Heart left ventricle (tissue), 16 donors: Measurements from ENCODE around the gene CDK6. TPM values are rescaled to one million over a fixed set of nuclear protein-coding genes. Genes with fewer than 3 reads are reported as not detected.

Experiments
- ATAC-seq, 4 donors: fragments of 200-7000 bp; cut with Tn5 transposase; one replicate each; pipeline ENCODE4 v1.9.1; 2020 to 2022; ENCODE audit warnings: moderate library complexity in 4 of 4, mild to moderate bottlenecking in 3 of 4, moderate number of reproducible peaks in 1 of 4
- DNase-seq, 5 donors: peaks; one replicate each; pipeline ENCODE4 v3.0.0-alpha.2; 2020
- H3K27ac ChIP-seq, 12 donors: fragments of 200-600 bp; sonication (generic) in 4 of 12; one replicate each; pipeline versions ENCODE4 v1.5.0 to v1.8.0; 2016 to 2022; ENCODE audit warnings: mild to moderate bottlenecking in 2 of 12
- H3K27me3 ChIP-seq, 9 donors: fragments of 200-600 bp; sonication (generic) in 2 of 9; one replicate each; pipeline versions ENCODE4 v1.5.1 to v1.8.0; 2016 to 2022; ENCODE audit warnings: mild to moderate bottlenecking in 3 of 9
- H3K36me3 ChIP-seq, 9 donors: fragments of 200-600 bp; sonication (generic) in 2 of 9; one replicate each; pipeline versions ENCODE4 v1.5.0 to v1.8.0; 2018 to 2022; ENCODE audit warnings: mild to moderate bottlenecking in 2 of 9
- H3K4me1 ChIP-seq, 12 donors: fragments of 200-600 bp; sonication (generic) in 4 of 12; one replicate each; pipeline versions ENCODE4 v1.5.0 to v1.8.0; 2016 to 2022; ENCODE audit warnings: mild to moderate bottlenecking in 3 of 12
- H3K4me3 ChIP-seq, 12 donors: fragments of 200-600 bp; sonication (generic) in 4 of 12; one replicate each; pipeline versions ENCODE4 v1.5.0 to v1.8.0; 2017 to 2022; ENCODE audit warnings: mild to moderate bottlenecking in 9 of 12, moderate library complexity in 4 of 12
- H3K9me3 ChIP-seq, 12 donors: fragments of 200-600 bp; sonication (generic) in 4 of 12; one replicate each; pipeline versions ENCODE4 v1.5.0 to v1.8.0; 2016 to 2022; ENCODE audit warnings: mild to moderate bottlenecking in 1 of 12
- POLR2A ChIP-seq, 2 donors: fragments of 450-650 bp; IDR thresholded peaks; one replicate each; pipeline ENCODE4 v1.6.1; 2017; ENCODE audit warnings: antibody characterized with exemption in 2 of 2, mild to moderate bottlenecking in 2 of 2, moderate library complexity in 2 of 2
- whole genome bisulfite sequencing, 4 donors: extraction: QIAGEN DNeasy Blood & Tissue Kit in 2 of 4; methylation state at CpG; one replicate each; pipeline versions ENCODE4 v1.1.5 to v1.1.7; 2013 to 2018; 5-methylcytosine and 5-hydroxymethylcytosine counted together
- intact Hi-C, 10 donors: fragments of 100-400 bp; cut with DNase I; formaldehyde crosslinking; loops; one replicate each; pipeline versions ENCODE4 v1.11.1 to v1.14.2; 2022
- polyA plus RNA-seq, 2 donors: library from polyadenylated mRNA; stranded (reverse); fragments of 200-250 nt; gene quantifications; one replicate each; pipeline ENCODE4 v1.2.3, GENCODE V29; 2013
- total RNA-seq, 9 donors: library from RNA; depleted of rRNA in 2 of 9; stranded (reverse); fragments of >200 nt in 2 of 9; fragmentation: NEBNext Ultra II Directional in 3 of 9; extraction: Animal tissue kit (Norgen Biotek cat#: 25700) in 3 of 9; gene quantifications; one replicate each; pipeline versions ENCODE4 v1.1.0 to v1.2.4, GENCODE V29; 2016 to 2023
- TF ChIP-seq, protein P1 (sequence below), 12 donors: fragments of 200-600 bp; sonication (generic) in 4 of 12; IDR thresholded peaks; one replicate each; pipeline versions ENCODE4 v1.5.0 to v1.8.0; 2018 to 2022; ENCODE audit warnings: antibody characterized with exemption in 12 of 12, mild to moderate bottlenecking in 5 of 12
- donor health status: ischemic (EF 13 %, LVEDD 7.1; RV severe dilation, severe dysfunction).
- donor health status: healthy with polysubstance abuse.
- donor health status: DM: no; HTN: yes; CAD: no.
- donor health status: DM: no; HTN: no; CAD: no.
- donor health status: ischemic (EF 25% LVEDD 6.9; RV normal size, moderate dysfunction).
- donor health status: ischemic (EF 25% LVEDD 5.7; RV mildly dilated, moderate dysfunction).
- donor health status: healthy.
- donor health status: DM: yes; HTN: yes; CAD: no.
- donor health status: ischemic (EF 35%, LVEDD 5.7; RV mildly dilated, moderate dysfunction).
- donor health status: nonischemic (EF 11% LVEDD 7.7; RV severe dilation, severe dysfunction).
- donor health status: DM: yes; HTN: yes; CAD: no.
- donor health status: PGD.
- donor health status: ischemic (EF 29% LVEDD 5.4; RV normal size, mild dysfunction).
- donor health status: nonischemic (EF 23%, LVEDD 6.1; RV moderate dilation, normal function).

The CDK6 gene
- total and polyA plus RNA-seq, 11 donors = 2.2 to 40.5 (median 18.7) TPM

DNA sequence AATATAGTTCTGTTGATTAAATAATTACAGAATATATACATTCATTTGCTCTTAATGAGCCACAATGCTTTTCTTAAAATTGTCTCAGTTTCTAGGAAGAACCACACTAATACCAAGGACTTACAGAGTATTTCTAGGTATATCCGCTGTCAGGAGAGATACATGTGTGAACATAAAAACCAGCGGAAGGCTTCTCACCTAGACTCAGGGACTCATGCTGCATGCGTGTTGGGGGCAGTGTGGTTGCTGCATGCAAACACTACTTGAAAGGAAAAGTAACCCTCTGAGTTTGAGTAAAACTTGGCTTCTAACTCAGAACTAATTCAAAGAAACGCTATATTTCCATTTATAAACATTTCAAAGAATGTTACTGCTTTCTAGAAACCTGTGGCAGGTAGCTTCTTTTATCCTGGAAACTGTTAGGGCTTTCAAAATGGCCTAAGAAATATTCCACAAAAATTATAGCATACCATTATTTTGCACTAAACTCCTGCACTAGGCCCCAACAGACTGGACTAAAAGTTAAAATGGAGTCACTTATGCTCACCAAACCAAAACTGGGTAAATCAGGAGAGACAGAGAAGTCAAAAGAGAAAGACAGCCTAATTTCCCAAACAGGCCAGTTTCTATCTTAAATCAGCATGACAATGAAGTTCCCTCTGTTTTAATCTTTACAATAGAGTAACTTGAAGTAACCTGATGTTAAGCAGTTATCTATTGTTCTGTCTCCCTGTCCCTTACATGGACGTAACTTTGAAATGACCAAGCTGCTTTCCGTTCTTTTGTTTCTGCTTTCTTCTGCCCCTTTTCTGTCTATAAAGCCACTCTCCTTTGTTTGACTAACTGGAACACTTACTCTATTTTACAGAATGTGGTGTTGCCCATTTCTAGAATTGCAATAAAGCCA is 151.0 kb downstream of the CDK6 start:
- no peaks in the 10 kb centered on the region for H3K9me3 ChIP-seq
- intact Hi-C loops = loop anchor here in 4 of 10 donors (5.0 to 10.0 kb wide), 4 partner anchors 51 to 372 kb away; no protein-coding TSS in a partner anchor
- peak overlapping the region in 1 of 12 donors; percentile 34 for H3K27ac ChIP-seq
- TF ChIP-seq, protein P1, sequence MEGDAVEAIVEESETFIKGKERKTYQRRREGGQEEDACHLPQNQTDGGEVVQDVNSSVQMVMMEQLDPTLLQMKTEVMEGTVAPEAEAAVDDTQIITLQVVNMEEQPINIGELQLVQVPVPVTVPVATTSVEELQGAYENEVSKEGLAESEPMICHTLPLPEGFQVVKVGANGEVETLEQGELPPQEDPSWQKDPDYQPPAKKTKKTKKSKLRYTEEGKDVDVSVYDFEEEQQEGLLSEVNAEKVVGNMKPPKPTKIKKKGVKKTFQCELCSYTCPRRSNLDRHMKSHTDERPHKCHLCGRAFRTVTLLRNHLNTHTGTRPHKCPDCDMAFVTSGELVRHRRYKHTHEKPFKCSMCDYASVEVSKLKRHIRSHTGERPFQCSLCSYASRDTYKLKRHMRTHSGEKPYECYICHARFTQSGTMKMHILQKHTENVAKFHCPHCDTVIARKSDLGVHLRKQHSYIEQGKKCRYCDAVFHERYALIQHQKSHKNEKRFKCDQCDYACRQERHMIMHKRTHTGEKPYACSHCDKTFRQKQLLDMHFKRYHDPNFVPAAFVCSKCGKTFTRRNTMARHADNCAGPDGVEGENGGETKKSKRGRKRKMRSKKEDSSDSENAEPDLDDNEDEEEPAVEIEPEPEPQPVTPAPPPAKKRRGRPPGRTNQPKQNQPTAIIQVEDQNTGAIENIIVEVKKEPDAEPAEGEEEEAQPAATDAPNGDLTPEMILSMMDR (IDR thresholded peaks at IDR 0.05) = no peak
- TF ChIP-seq POLR2A (IDR thresholded peaks at IDR 0.05) = no peak
- no peak overlapping the region for H3K4me3 ChIP-seq
- peaks cover 0 to 52% (median 18%) of the 10 kb centered on the region in 12 donors for H3K4me1 ChIP-seq
- 88 to 95% (median 92%) methylated on average over 6 of the region's 6 CpGs for WGBS, 4 donors
- DNase-seq = no peak
- no peaks in the 10 kb centered on the region for H3K36me3 ChIP-seq
- ATAC-seq = no peak
- no peaks in the 10 kb centered on the region for H3K27me3 ChIP-seq

DNA sequence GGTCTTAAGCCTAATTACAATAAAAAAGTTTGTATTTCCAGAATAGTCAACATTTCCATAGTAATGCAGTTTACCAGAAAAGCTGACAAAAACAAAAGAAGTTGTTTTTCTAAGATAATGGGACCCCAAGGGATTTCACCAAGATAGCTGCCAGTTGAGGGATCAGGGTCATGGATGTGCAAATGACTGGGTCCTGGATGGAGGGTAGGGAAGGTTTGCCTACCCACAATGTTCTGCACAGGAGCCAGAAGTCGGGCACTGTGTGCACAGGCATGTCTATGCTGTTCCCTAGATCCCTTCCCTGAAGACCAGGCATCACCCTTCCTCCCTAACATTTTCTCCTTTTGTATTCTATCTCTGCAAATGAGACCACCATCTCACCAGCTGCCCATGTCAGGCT is 152.1 kb downstream of the CDK6 start:
- WGBS, 4 donors = 79 to 93% (median 91%) methylated on average over 1 of the region's 1 CpG
- Histone ChIP-seq H3K4me3 (no peak overlapping the region), H3K9me3 (no peaks in the 10 kb centered on the region), H3K27me3 (no peaks in the 10 kb centered on the region), H3K4me1 (peaks cover 0 to 51% (median 18%) of the 10 kb centered on the region in 12 donors), H3K27ac (peak overlapping the region in 1 of 12 donors; percentile 33), H3K36me3 (no peaks in the 10 kb centered on the region)
- TF ChIP-seq, protein P1 (IDR thresholded peaks at IDR 0.05) = no peak
- TF ChIP-seq POLR2A (IDR thresholded peaks at IDR 0.05) = no peak
- intact Hi-C loops = loop anchor here in 3 of 10 donors (10.0 kb wide), 2 partner anchors 49 to 371 kb away; no protein-coding TSS in a partner anchor
- no peak for ATAC-seq
- no peak for DNase-seq

DNA sequence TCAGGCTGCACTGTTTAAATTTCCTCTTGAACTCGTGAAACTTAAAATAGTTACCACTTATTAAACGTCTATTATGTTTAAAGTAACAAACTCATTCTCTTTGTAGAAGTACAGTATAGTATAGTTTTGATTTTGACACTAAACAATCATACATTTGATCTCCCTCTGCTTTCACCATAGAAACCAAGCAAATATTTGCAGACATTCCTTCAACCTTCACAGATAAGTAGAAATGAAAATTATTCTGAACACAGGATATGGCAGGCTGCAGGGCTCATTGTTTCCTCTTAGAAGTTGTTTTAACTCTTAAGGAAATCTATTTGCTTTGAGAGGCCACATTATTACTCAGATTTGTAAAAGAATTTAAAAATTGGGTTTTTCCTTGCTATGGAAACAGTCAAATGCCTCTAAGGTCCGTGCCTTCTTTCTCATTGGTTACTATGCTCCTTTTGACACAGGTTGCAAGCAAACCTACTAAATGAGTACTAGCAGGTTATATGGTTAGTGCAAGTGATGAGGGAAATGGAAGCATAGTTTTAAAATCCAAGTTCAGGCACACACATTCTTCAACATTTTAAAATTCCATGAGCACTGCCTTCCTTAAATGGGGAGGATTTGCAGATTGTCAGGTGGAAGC is 153.4 kb downstream of the CDK6 start:
- WGBS, 4 donors = 32 to 33% (median 32%) methylated on average over 3 of the region's 3 CpGs
- no peak overlapping the region for H3K4me3 ChIP-seq
- no peaks in the 10 kb centered on the region for H3K27me3 ChIP-seq
- no peaks in the 10 kb centered on the region for H3K9me3 ChIP-seq
- H3K36me3 ChIP-seq = no peaks in the 10 kb centered on the region
- H3K4me1 ChIP-seq = peaks cover 0 to 51% (median 18%) of the 10 kb centered on the region in 12 donors
- TF ChIP-seq, protein P1 (IDR thresholded peaks at IDR 0.05) = no peak
- no peak for TF ChIP-seq POLR2A (IDR thresholded peaks at IDR 0.05)
- DNase-seq (no peak), ATAC-seq (no peak)
- peak overlapping the region in 2 of 12 donors; percentile 2 to 56 for H3K27ac ChIP-seq
- intact Hi-C loops = loop anchor here in 3 of 10 donors (10.0 kb wide), 2 partner anchors 48 to 372 kb away; no protein-coding TSS in a partner anchor

DNA sequence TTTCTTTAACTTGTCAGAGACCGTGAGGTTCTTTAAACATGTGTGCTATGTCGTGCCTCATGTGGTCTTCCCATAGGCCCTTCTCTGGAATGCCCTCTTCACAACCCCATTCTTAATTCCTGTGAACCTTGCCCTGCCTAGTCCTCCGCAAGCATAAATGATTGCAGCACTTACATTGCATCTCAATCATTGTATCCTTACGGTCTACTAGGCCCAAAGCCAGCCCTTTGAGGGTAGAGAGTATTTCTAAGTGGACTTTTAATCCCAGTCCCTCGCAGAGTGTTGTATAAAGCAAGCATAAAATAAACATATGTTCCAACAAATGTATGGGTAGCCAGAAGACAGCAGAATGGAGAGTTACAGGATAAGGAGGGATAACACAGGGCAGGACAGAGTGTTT is 154.0 kb downstream of the CDK6 start:
- H3K27me3 ChIP-seq = no peaks in the 10 kb centered on the region
- WGBS, 4 donors = 80 to 90% (median 86%) methylated on average over 5 of the region's 5 CpGs
- no peak overlapping the region for H3K4me3 ChIP-seq
- no peak for DNase-seq
- H3K36me3 ChIP-seq = no peaks in the 10 kb centered on the region
- peaks cover 0 to 51% (median 18%) of the 10 kb centered on the region in 12 donors for H3K4me1 ChIP-seq
- H3K9me3 ChIP-seq = no peaks in the 10 kb centered on the region
- intact Hi-C loops = loop anchor here in 3 of 10 donors (10.0 kb wide), 2 partner anchors 48 to 372 kb away; no protein-coding TSS in a partner anchor
- H3K27ac ChIP-seq = peak overlapping the region in 1 of 12 donors; percentile 56
- no peak for TF ChIP-seq POLR2A (IDR thresholded peaks at IDR 0.05)
- TF ChIP-seq, protein P1 (IDR thresholded peaks at IDR 0.05) = no peak
- ATAC-seq = no peak
